Frontal cortex (tissue), 4 donors: ENCODE data around the gene THAP10. TPM values are rescaled to one million over a fixed set of nuclear protein-coding genes. Genes with fewer than 3 reads are reported as not detected.
A peak's percentile ranks its signal among the peaks of the same experiment; 100 is the strongest.

Experiments
- DNase-seq, 2 donors: peaks; one replicate each; pipeline ENCODE4 v3.0.0; 2012; ENCODE audit warnings: low spot score in 2 of 2
- FAIRE-seq: peaks from 2 replicates; lab custom pipeline; 2012; peaks lifted over from hg19 to GRCh38; lab: Jason Lieb, UNC
- total RNA-seq: library from RNA; depleted of rRNA; stranded (reverse); fragments of >200 nt; gene quantifications from one replicate; pipeline ENCODE4 v1.2.3, GENCODE V29; 2014
- donor health status: control.
- donor health status: control.
- donor health status: control.

THAP10 gene
- total RNA-seq, 1 donor from 2014 or later: 7.3 TPM

- FAIRE-seq (no peak), DNase-seq (no peak)
Observed at GRCh38 chr15:70856177-70856883, 35.9 kb downstream of the THAP10 start.

- no peak for FAIRE-seq
Observed at GRCh38 chr15:70855764-70856163, 36.5 kb downstream of the THAP10 start.

GRCh38 chr15:70854666-70854976, 37.6 kb downstream of the THAP10 start:
- DNase-seq (peak in 1 of 2 donors; percentile 59), FAIRE-seq (no peak)

More at GRCh38 chr15:70855764-70856163, 36.5 kb downstream of the THAP10 start:
- DNase-seq: no peak

- peak; percentile 77 to 84 for DNase-seq
Observed at GRCh38 chr15:70853973-70854665, 38.1 kb downstream of the THAP10 start, which contains the start of gene LARP6. Gene LARP6 (minus strand): TSS chr15:70854157. CDS start chr15:70854088, 69 bp downstream.

GRCh38 chr15:70853318-70853972, 38.8 kb downstream of the THAP10 start:
- no peak for FAIRE-seq

More at GRCh38 chr15:70853973-70854665, 38.1 kb downstream of the THAP10 start, which contains the start of gene LARP6:
- no peak for FAIRE-seq

DNA sequence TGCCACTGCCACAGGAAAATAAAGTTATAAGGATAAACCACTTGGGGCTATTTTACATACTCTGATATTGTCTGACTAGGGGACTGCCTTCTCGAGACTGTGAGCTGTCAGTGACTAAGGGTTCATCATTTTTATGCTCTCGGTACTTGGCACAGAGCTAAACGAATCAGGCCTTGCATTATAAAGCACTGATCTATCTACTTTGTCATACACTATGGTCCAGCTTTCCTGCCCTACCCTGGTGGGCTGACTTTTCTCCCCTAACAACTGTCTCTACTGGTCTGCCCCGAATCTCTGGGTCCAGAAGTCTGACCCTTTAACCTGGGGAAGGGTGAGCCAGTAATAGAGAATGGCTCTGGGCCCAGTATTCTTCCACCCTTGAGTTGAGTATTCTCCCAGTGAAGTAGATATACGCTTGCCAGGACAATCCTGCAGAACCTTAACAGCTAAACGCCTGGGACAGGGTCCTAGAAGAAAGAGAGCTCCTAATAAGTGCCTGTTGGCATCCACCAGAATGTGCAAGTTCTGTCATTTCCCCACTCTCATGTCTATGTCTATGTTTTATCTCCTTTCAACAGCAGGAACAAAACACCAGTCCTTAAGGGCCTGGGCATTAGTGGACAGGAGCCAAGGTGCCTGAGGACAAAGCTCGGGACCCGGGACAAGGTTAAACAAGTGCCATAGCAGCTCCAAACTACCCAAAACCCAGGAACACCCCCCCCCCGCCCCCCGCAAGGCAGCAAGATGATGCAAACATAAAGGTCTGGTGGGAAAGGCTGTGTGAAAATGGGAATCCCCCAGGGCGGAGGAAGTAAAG, 39.5 kb downstream of the THAP10 start:
- no peak for FAIRE-seq
- DNase-seq: peak in 1 of 2 donors; percentile 50

More at GRCh38 chr15:70853318-70853972, 38.8 kb downstream of the THAP10 start:
- peak; percentile 47 to 54 for DNase-seq

GRCh38 chr15:70851889-70852288, 40.3 kb downstream of the THAP10 start:
- no peak for DNase-seq
- no peak for FAIRE-seq

DNA sequence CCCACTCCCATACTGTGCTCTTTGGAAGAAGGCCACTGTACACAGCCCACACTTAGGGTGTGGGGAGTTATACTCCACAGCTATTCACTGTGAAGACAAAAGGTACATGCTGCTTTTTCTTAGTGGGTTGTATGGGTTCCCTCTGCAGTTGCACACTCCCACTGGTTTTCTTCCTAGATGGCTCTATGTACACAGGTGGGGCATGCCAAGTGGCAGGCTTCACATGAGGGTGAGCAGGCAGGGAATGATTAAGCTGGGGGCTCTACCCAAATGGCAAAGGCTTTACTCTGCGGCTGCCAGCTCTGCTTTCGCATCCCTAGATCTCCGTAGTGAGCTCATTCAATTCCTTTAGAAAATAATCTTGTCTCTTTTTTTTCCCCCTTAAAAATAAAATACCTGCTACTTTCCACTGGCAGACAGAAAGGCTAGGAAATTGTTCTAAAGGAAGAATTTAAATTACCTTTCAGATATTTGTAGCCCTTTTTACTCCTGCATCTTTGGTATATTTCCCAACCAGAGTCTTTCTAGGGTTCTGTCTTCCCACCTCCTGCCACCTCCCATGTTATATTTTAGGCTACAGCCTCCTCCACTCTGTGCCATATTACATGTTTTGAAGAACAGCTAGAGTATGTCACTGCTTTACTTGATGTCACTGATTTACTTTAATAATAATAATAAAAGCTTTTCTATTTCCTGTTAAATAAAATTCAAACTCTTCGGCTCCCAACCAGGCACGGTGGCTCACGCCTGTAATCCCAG, 46.5 kb downstream of the THAP10 start:
- no peak for FAIRE-seq

GRCh38 chr15:70837476-70837875, 54.8 kb downstream of the THAP10 start:
- FAIRE-seq (no peak), DNase-seq (no peak)

More for the DNA sequence above, 46.5 kb downstream of the THAP10 start:
- DNase-seq: no peak

- DNase-seq (no peak), FAIRE-seq (no peak)
Observed at GRCh38 chr15:70835841-70836240, 56.4 kb downstream of the THAP10 start.

DNA sequence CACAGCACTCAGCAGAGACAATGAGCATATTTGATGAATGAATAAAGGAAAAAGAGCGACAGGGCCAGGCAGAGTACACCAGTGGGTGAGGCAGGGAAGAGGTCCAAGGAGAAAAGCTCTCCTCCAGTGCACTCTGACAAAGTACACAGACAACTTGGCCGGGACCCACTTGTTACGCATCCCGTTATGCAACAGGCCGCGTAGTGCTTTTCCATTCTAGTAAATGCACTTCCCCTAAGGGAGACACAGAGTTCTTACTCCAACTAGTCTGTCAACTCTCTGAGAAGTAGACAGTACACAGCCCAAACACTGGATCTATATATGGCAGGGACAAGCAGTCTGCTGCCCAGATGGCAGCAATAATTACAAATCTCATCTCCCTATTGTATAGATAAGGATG, 56.8 kb downstream of the THAP10 start:
- DNase-seq: no peak
- FAIRE-seq: no peak

DNA sequence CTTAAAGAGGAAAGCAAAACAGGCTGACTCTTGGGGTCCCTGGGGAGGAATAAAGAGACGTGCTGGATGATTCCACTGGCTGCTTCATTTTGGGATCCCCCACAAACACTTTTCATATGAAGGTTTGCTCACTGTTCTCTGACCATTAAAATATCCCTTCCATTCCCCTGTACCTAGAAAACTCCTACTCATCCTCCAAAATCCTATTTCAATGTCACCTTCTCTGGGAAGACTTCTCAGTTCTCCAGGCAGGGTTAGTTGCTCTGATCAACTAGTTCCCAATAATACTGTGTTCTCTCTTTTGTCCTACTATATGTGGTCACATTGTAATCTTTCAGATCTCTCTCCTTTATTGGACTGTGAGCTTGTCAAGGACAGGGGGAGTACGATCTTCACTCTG, 57.2 kb downstream of the THAP10 start:
- FAIRE-seq (no peak), DNase-seq (no peak)

DNA sequence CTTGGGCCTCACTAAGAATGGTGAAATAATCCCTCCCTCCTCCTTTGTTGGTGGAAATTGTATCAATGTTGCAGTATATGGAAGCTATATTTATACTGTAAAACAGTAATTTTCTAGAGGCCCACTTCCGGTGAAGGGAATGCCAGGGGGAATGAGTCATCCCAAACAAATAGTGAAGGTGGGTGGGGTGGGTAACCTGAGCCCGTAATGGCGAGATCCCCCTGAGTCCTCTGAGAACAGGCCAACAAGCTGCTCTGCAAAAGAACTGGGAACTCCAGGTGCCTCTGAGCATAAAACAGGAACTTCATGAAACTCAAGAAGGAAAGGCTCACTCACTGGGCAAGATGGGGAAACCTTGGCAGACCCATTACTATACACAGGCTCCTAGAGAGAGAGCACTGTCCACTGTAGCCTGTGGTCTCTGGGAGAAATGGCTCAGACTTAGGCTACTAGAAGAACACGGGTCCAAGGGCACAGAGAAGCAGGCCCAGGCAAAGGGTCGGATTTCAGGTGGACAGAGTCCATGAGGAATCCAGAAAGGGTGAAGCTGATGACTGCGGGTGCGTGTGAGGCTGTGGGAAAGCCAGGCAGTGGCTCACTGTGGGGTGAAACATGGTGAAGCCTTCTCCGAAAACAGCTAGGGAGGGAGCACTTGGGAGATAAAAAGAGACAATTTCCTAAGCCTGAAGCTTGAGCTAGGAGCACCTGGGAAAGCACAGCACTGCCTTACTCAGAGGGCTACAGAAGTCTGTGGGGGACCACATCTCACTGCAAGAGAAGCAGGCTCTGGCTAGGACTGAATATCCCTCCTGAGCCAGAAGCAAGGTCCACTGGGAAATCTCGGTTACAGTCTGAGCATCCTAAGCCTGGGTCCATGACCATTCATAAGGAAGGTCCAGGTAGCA, 58.1 kb downstream of the THAP10 start:
- DNase-seq (no peak), FAIRE-seq (no peak)

DNA sequence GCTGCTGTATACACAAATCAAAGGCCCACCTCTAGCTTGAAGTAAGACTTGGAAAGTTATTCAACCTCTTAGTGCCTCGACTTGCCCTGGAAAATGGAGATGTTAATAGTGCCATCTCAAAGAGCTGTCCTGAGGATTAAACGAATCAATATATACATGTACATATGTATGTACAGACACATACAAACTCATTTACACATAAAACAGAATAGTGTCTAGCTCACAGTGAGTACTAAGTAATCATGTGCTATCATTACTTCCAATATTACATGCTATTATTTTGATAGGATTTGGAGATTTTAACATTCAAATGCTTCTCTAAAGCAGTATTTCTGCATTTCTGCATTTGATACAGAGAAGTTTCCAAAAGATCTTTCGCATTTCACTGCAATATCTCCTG, 58.8 kb downstream of the THAP10 start:
- FAIRE-seq (no peak), DNase-seq (no peak)

GRCh38 chr15:70832176-70832575, 60.1 kb downstream of the THAP10 start:
- DNase-seq: no peak
- no peak for FAIRE-seq
